SKM-1 treated with dmso at 0.1 percent for 144 hours (cell line): ENCODE measurements around the gene KATNIP.

ENCODE experiments used
- DNase-seq: peaks from one replicate; lab custom pipeline; 2025; ENCODE audit not compliant: unreplicated experiment; lab: John Stamatoyannopoulos, UW

KATNIP gene

GRCh38 chr16:27579087-27579980, 29.4 kb downstream of the KATNIP start:
- DNase-seq, result no peak

- no peak for DNase-seq
These were observed 32.9 kb downstream of the KATNIP start for GRCh38 chr16:27582883-27583282.

GRCh38 chr16:27583634-27584033, 33.7 kb downstream of the KATNIP start:
- DNase-seq, result no peak

- no peak for DNase-seq
These were observed 35.3 kb downstream of the KATNIP start for GRCh38 chr16:27585200-27585599.

- no peak for DNase-seq
These were observed 36.8 kb downstream of the KATNIP start for GRCh38 chr16:27586711-27587110.

GRCh38 chr16:27588057-27588456, 38.1 kb downstream of the KATNIP start:
- DNase-seq, result no peak

- no peak for DNase-seq
These were observed 41.9 kb downstream of the KATNIP start for GRCh38 chr16:27591837-27592236.

GRCh38 chr16:27595475-27595874, 45.5 kb downstream of the KATNIP start:
- DNase-seq, result no peak

GRCh38 chr16:27595993-27596392, 46.0 kb downstream of the KATNIP start:
- DNase-seq, result no peak

GRCh38 chr16:27596411-27596810, 46.5 kb downstream of the KATNIP start:
- DNase-seq, result no peak

- no peak for DNase-seq
These were observed 47.4 kb downstream of the KATNIP start for GRCh38 chr16:27597361-27597760.

- no peak for DNase-seq
These were observed 48.3 kb downstream of the KATNIP start for GRCh38 chr16:27598220-27598619.

- DNase-seq, result no peak
These were observed 49.1 kb downstream of the KATNIP start for GRCh38 chr16:27598931-27599565.

GRCh38 chr16:27599606-27600005, 49.7 kb downstream of the KATNIP start:
- DNase-seq, result no peak
